A673 (cell line): ENCODE results near the gene PADI1. TPM values are rescaled to one million over a fixed set of nuclear protein-coding genes. Genes with fewer than 3 reads are reported as not detected.

ENCODE experiments used
- BruUV-seq: library from RNA; stranded (reverse); fragments of 400-500 nt; replicated peaks from 2 replicates; lab custom pipeline; 2021; lab: Mats Ljungman, UMichigan
- CTCF ChIA-PET: fragments of 300-600 bp; sonication (Branson Sonifier 250); formaldehyde crosslinking; loops from one replicate; lab custom pipeline; 2022; ENCODE audit warnings: antibody characterized with exemption; lab: Charles Lee
- POLR2A ChIA-PET: fragments of 300-600 bp; sonication (Branson Sonifier 250); formaldehyde crosslinking; loops from one replicate; lab custom pipeline; 2022; ENCODE audit warnings: antibody characterized with exemption; ENCODE audit not compliant: low non-redundant PET; lab: Charles Lee
- DNase-seq: peaks from one replicate; pipeline ENCODE4 v3.0.0-alpha.2; 2015; ENCODE audit warnings: low spot score
- H3K27ac ChIP-seq: fragments of 200-600 bp; sonication (generic); 2 replicates; pipeline ENCODE4 v1.5.1; 2016; ENCODE audit warnings: mixed run types, low read depth, mild to moderate bottlenecking, mixed read lengths, antibody characterized with exemption, low read length; ENCODE audit not compliant: poor library complexity, severe bottlenecking
- H3K27me3 ChIP-seq: fragments of 200-600 bp; sonication (generic); replicated peaks from 2 replicates; pipeline ENCODE4 v1.6.1; 2017; ENCODE audit warnings: mixed run types, low read depth, mild to moderate bottlenecking, mixed read lengths, antibody characterized with exemption, low read length; ENCODE audit not compliant: insufficient read depth, poor library complexity
- H3K36me3 ChIP-seq: fragments of 200-600 bp; sonication (generic); 2 replicates; pipeline ENCODE4 v1.6.1; 2016; ENCODE audit warnings: mixed run types, mild to moderate bottlenecking, mixed read lengths, antibody characterized with exemption, low read length; ENCODE audit not compliant: insufficient read depth, poor library complexity, severe bottlenecking
- H3K4me1 ChIP-seq: fragments of 200-600 bp; sonication (generic); 2 replicates; pipeline ENCODE4 v1.6.1; 2017; ENCODE audit warnings: mixed run types, mild to moderate bottlenecking, mixed read lengths, antibody characterized with exemption, low read length; ENCODE audit not compliant: insufficient read depth, poor library complexity, severe bottlenecking
- H3K4me3 ChIP-seq: fragments of 200-600 bp; sonication (generic); 2 replicates; pipeline ENCODE4 v1.5.1; 2016; ENCODE audit warnings: low read depth, mixed run types, mild to moderate bottlenecking, mixed read lengths, low read length; ENCODE audit not compliant: poor library complexity, severe bottlenecking
- H3K9me3 ChIP-seq: fragments of 200-600 bp; sonication (generic); 2 replicates; pipeline ENCODE4 v1.6.1; 2016; ENCODE audit warnings: mixed run types, low read depth, mild to moderate bottlenecking, mixed read lengths, antibody characterized with exemption, low read length; ENCODE audit not compliant: poor library complexity, severe bottlenecking
- CTCF ChIP-seq: fragments of 300-800, 200-600 bp; sonication (generic); conservative IDR thresholded peaks from 2 replicates; pipeline ENCODE4 v1.5.1; 2017; ENCODE audit warnings: low read depth, mild to moderate bottlenecking, antibody characterized with exemption, low read length, moderate library complexity, mixed read lengths
- EZH2 ChIP-seq: fragments of 200-600 bp; sonication (generic); IDR thresholded peaks from 2 replicates; pipeline ENCODE4 v1.6.1; 2017; ENCODE audit warnings: borderline replicate concordance, low read depth, mild to moderate bottlenecking, mixed read lengths, antibody characterized with exemption, low read length; ENCODE audit not compliant: poor library complexity, severe bottlenecking
- intact Hi-C: fragments of 100-400 bp; cut with micrococcal nuclease; formaldehyde crosslinking; loops from one replicate; pipeline ENCODE4 v1.10.0; 2022; ENCODE audit not compliant: unreplicated experiment
- total RNA-seq: library from RNA; stranded (reverse); gene quantifications from 2 replicates; pipeline ENCODE4 v1.2.3, GENCODE V29; 2021

Gene PADI1
- total RNA-seq, 1 experiment from 2014 or later, result 0.56 TPM

- POLR2A ChIA-PET, result no interaction called here
- H3K27me3 ChIP-seq, result no peaks in the 10 kb centered on the region
These were observed 40.9 kb upstream of the PADI1 start for GRCh38 chr1:17163789-17164666.

GRCh38 chr1:17165823-17166222 is 39.1 kb upstream of the PADI1 start:
- BruUV-seq, result no TSS peak
- no peaks in the 10 kb centered on the region for H3K4me1 ChIP-seq
- H3K27ac ChIP-seq, result no peak overlapping the region
- H3K27me3 ChIP-seq, result no peaks in the 10 kb centered on the region
- intact Hi-C loops, result no loop called here
- ChIA-PET POLR2A (no interaction called here), CTCF (no interaction called here)
- DNase-seq, result no peak
- TF ChIP-seq CTCF (no peak), EZH2 (no peak)
- no peaks in the 10 kb centered on the region for H3K9me3 ChIP-seq
- no peak overlapping the region for H3K4me3 ChIP-seq
- no peaks in the 10 kb centered on the region for H3K36me3 ChIP-seq

More at GRCh38 chr1:17163789-17164666, 40.9 kb upstream of the PADI1 start:
- DNase-seq, result no peak
- no peak for TF ChIP-seq CTCF
- TF ChIP-seq EZH2, result no peak
- no peaks in the 10 kb centered on the region for H3K36me3 ChIP-seq
- intact Hi-C loops, result no loop called here
- H3K4me3 ChIP-seq, result no peak overlapping the region
- CTCF ChIA-PET, result no interaction called here
- no peaks in the 10 kb centered on the region for H3K9me3 ChIP-seq
- H3K4me1 ChIP-seq, result no peaks in the 10 kb centered on the region
- no peak overlapping the region for H3K27ac ChIP-seq
- BruUV-seq, result no TSS peak

GRCh38 chr1:17167041-17167785 is 37.7 kb upstream of the PADI1 start:
- CTCF ChIA-PET, result no interaction called here
- no peaks in the 10 kb centered on the region for H3K36me3 ChIP-seq
- H3K4me1 ChIP-seq, result no peaks in the 10 kb centered on the region
- intact Hi-C loops, result no loop called here
- no TSS peak for BruUV-seq
- H3K4me3 ChIP-seq, result no peak overlapping the region
- no peaks in the 10 kb centered on the region for H3K27me3 ChIP-seq
- TF ChIP-seq CTCF (no peak), EZH2 (no peak)
- H3K27ac ChIP-seq, result no peak overlapping the region
- no peak for DNase-seq
- POLR2A ChIA-PET, result no interaction called here
- no peaks in the 10 kb centered on the region for H3K9me3 ChIP-seq
